SK-N-SH (cell line): ENCODE data around the gene RAB3IL1. TPM values are rescaled to one million over a fixed set of nuclear protein-coding genes. Genes with fewer than 3 reads are reported as not detected.
A peak's percentile ranks its signal among the peaks of the same experiment; 100 is the strongest.

ENCODE experiments used
- CTCF ChIA-PET: fragments of 300-600, 350-600 bp; formaldehyde crosslinking; extraction: SDS; loops from one replicate; lab custom pipeline; 2021; lab: Yijun Ruan, JAX
- POLR2A ChIA-PET: fragments of 350-600 bp; sonication (Branson Sonifier 250); formaldehyde crosslinking; extraction: SDS; loops from one replicate; lab custom pipeline; 2020; ENCODE audit warnings: antibody characterized with exemption, inconsistent platforms; lab: Yijun Ruan, JAX
- DNase-seq: peaks from one replicate; pipeline ENCODE4 v3.0.0; 2012
- H2AFZ ChIP-seq: fragments of 200-600 bp; sonication (generic); 2 replicates; pipeline ENCODE4 v1.8.1; 2016; ENCODE audit warnings: antibody characterized with exemption, mild to moderate bottlenecking, low read depth
- H3F3A ChIP-seq: fragments of 200-600 bp; sonication (generic); replicated peaks from 2 replicates; pipeline ENCODE3; 2016; ENCODE audit warnings: antibody characterized with exemption, mild to moderate bottlenecking; ENCODE audit not compliant: insufficient read depth
- H3K27ac ChIP-seq, 2 experiments: fragments of 200-500 bp in 1 of 2; fragments of 200-600 bp in 1 of 2; sonication (Bioruptor generic) in 1 of 2; sonication (generic), shearing (Covaris generic) in 1 of 2; 2 replicates each; pipeline versions ENCODE4 v1.5.1 to v1.6.1; 2014 to 2016; ENCODE audit warnings: low read depth in 2 of 2, inconsistent platforms in 1 of 2, low read length in 1 of 2, mild to moderate bottlenecking in 1 of 2, mixed read lengths in 1 of 2
- H3K27me3 ChIP-seq: fragments of 200-600 bp; sonication (generic), shearing (Covaris generic); 2 replicates; pipeline ENCODE4 v1.6.1; 2016; ENCODE audit warnings: mixed run types; ENCODE audit not compliant: insufficient read depth
- H3K36me3 ChIP-seq, 2 experiments: fragments of 200-500 bp in 1 of 2; fragments of 200-600 bp in 1 of 2; sonication (Bioruptor generic) in 1 of 2; sonication (generic) in 1 of 2; replicated peaks in 1 of 2; 2 replicates each; pipeline versions ENCODE3 to v1.5.1; 2014 to 2016; ENCODE audit warnings: low read length in 1 of 2, mild to moderate bottlenecking in 1 of 2; ENCODE audit not compliant: insufficient read depth in 2 of 2, control insufficient read depth in 1 of 2
- H3K4me1 ChIP-seq, 2 experiments: fragments of 200-500 bp in 1 of 2; fragments of 200-600 bp in 1 of 2; sonication (Bioruptor generic) in 1 of 2; sonication (generic), shearing (Covaris generic) in 1 of 2; 2 replicates each; pipeline versions ENCODE4 v1.5.1 to v1.6.1; 2014 to 2016; ENCODE audit warnings: low read depth in 1 of 2, low read length in 1 of 2, mixed run types in 1 of 2; ENCODE audit not compliant: insufficient read depth in 2 of 2, control insufficient read depth in 1 of 2
- H3K4me2 ChIP-seq: fragments of 200-600 bp; sonication (generic), shearing (Covaris generic); 2 replicates; pipeline ENCODE4 v1.6.1; 2017; ENCODE audit warnings: mixed run types
- H3K4me3 ChIP-seq, 2 experiments: fragments of 200-500 bp in 1 of 2; fragments of 200-600 bp in 1 of 2; sonication (Bioruptor generic) in 1 of 2; sonication (generic), shearing (Covaris generic) in 1 of 2; 2 replicates each; pipeline versions ENCODE4 v1.5.1 to v1.8.1; 2014 to 2016; ENCODE audit warnings: low read depth in 2 of 2, inconsistent platforms in 1 of 2, low read length in 1 of 2, mild to moderate bottlenecking in 1 of 2, mixed read lengths in 1 of 2, moderate library complexity in 1 of 2
- H3K79me2 ChIP-seq: fragments of 200-600 bp; sonication (generic); 2 replicates; pipeline ENCODE4 v1.8.1; 2017; ENCODE audit warnings: mild to moderate bottlenecking; ENCODE audit not compliant: insufficient read depth
- H3K9ac ChIP-seq: fragments of 200-600 bp; sonication (generic); 2 replicates; pipeline ENCODE4 v1.6.1; 2017; ENCODE audit warnings: mixed run types
- H3K9me2 ChIP-seq: fragments of 200-600 bp; sonication (generic); 2 replicates; pipeline ENCODE4 v1.6.1; 2017; ENCODE audit warnings: mixed run types
- H3K9me3 ChIP-seq: fragments of 200-600 bp; sonication (generic); 2 replicates; pipeline ENCODE4 v1.6.1; 2017; ENCODE audit warnings: mixed run types, mild to moderate bottlenecking, moderate library complexity
- H4K20me1 ChIP-seq: fragments of 200-600 bp; sonication (generic); 2 replicates; pipeline ENCODE4 v1.6.1; 2017; ENCODE audit warnings: mild to moderate bottlenecking, mixed run types; ENCODE audit not compliant: insufficient read depth
- EZH2phosphoT487 ChIP-seq: fragments of 200-600 bp; sonication (generic); IDR thresholded peaks from 2 replicates; pipeline ENCODE4 v1.6.1; 2017; ENCODE audit warnings: low read depth, mixed run types, mild to moderate bottlenecking, antibody characterized with exemption, moderate library complexity, borderline replicate concordance
- FOSL2 ChIP-seq: IDR thresholded peaks from 2 replicates; pipeline ENCODE4 v1.4.0; 2012; ENCODE audit warnings: low read depth, mild to moderate bottlenecking, moderate library complexity, borderline replicate concordance
- FOXJ3 ChIP-seq: sonication (generic); formaldehyde crosslinking; IDR thresholded peaks from 2 replicates; pipeline ENCODE4 v1.5.1; 2020; ENCODE audit warnings: mild to moderate bottlenecking, missing genetic modification reagents
- GATA2 ChIP-seq: sonication (generic); formaldehyde crosslinking; IDR thresholded peaks from 2 replicates; pipeline ENCODE4 v1.5.0; 2020; ENCODE audit warnings: mild to moderate bottlenecking, missing genetic modification reagents
- IRF3 ChIP-seq: fragments of 150-350 bp; IDR thresholded peaks from 2 replicates; pipeline ENCODE4 v1.6.1; 2016; ENCODE audit warnings: mild to moderate bottlenecking, low read depth, low read length
- MAX ChIP-seq: IDR thresholded peaks from 2 replicates; pipeline ENCODE4 v1.4.0; 2012; ENCODE audit warnings: low read depth
- NFIC ChIP-seq: IDR thresholded peaks from 2 replicates; pipeline ENCODE4 v1.4.0; 2012; ENCODE audit warnings: borderline replicate concordance
- NRF1 ChIP-seq: IDR thresholded peaks from 2 replicates; pipeline ENCODE4 v1.6.1; 2012; ENCODE audit warnings: low read depth, mild to moderate bottlenecking, low read length
- PBX3 ChIP-seq: IDR thresholded peaks from 2 replicates; pipeline ENCODE4; 2012
- POLR2AphosphoS5 ChIP-seq: IDR thresholded peaks from 2 replicates; pipeline ENCODE4 v1.6.1; 2012; ENCODE audit warnings: low read depth, low read length
- RAD21 ChIP-seq: IDR thresholded peaks from 2 replicates; pipeline ENCODE4 v1.6.1; 2012; ENCODE audit warnings: mild to moderate bottlenecking, low read length
- RCOR1 ChIP-seq: fragments of 150-350 bp; IDR thresholded peaks from 2 replicates; pipeline ENCODE4 v1.6.1; 2017; ENCODE audit warnings: antibody characterized with exemption, low read length
- REST ChIP-seq: IDR thresholded peaks from 2 replicates; pipeline ENCODE4 v1.6.1; 2012; ENCODE audit warnings: mild to moderate bottlenecking, low read depth, low read length, moderate library complexity
- RXRA ChIP-seq: IDR thresholded peaks from 2 replicates; pipeline ENCODE4 v1.4.0; 2012; ENCODE audit warnings: low read depth, mild to moderate bottlenecking, borderline replicate concordance
- SIN3A ChIP-seq: IDR thresholded peaks from 2 replicates; pipeline ENCODE4 v1.6.1; 2012; ENCODE audit warnings: low read depth, mild to moderate bottlenecking, low read length, moderate library complexity, borderline replicate concordance
- SMC3 ChIP-seq: IDR thresholded peaks from 2 replicates; pipeline ENCODE4 v1.6.1; 2012; ENCODE audit warnings: low read depth, low read length, improper control_type of control experiment
- TAF1 ChIP-seq: IDR thresholded peaks from 2 replicates; pipeline ENCODE4 v1.6.1; 2012; ENCODE audit warnings: low read depth, mild to moderate bottlenecking, low read length, moderate library complexity, borderline replicate concordance
- TEAD4 ChIP-seq: IDR thresholded peaks from 2 replicates; pipeline ENCODE4 v1.4.0; 2012; ENCODE audit warnings: mild to moderate bottlenecking, borderline replicate concordance; ENCODE audit not compliant: insufficient read depth
- USF2 ChIP-seq: fragments of 150-350 bp; IDR thresholded peaks from 2 replicates; pipeline ENCODE4 v1.6.1; 2017; ENCODE audit warnings: antibody characterized with exemption, low read length, low read depth, borderline replicate concordance
- ZBTB33 ChIP-seq: IDR thresholded peaks from 2 replicates; pipeline ENCODE4 v1.4.0; 2012; ENCODE audit warnings: low read depth, borderline replicate concordance
- WGBS: methylation state at CpG from one replicate; pipeline ENCODE4 v1.1.6; 2017; ENCODE audit warnings: low lambda C conversion rate; 5-methylcytosine and 5-hydroxymethylcytosine counted together
- polyA plus RNA-seq, 3 experiments: library from polyadenylated mRNA; depleted of rRNA; stranded (reverse); fragments of >200 nt; gene quantifications; 2 replicates each; pipeline ENCODE4 v1.2.3, GENCODE V29; 2012

RAB3IL1 gene
- polyA plus RNA-seq, 1 of the 3 experiments (the other 2 are of a cell fraction) = 10.2 TPM

- peak; percentile 10 for DNase-seq
- ChIA-PET POLR2A (no interaction called here), CTCF (interaction anchor here (0.6 to 8.9 kb wide), 7 partner anchors 15 to 171 kb away, joined by 3 to 106 read pairs (median 4); no protein-coding TSS in a partner anchor)
- Histone ChIP-seq H2AFZ (no peak overlapping the region), H3K4me3 (no peak overlapping the region), H3K27ac (no peak overlapping the region), H3K9ac (no peak overlapping the region), H3K4me2 (peak overlapping the region; percentile 88; the same call in 1 of the 2 replicates), H3K4me1 (peaks cover 13 to 39% of the 10 kb centered on the region in 2 experiments), H3K36me3 (no peaks in the 10 kb centered on the region), H3K79me2 (no peaks in the 10 kb centered on the region), H4K20me1 (no peaks in the 10 kb centered on the region), H3F3A (no peaks in the 10 kb centered on the region), H3K9me3 (no peaks in the 10 kb centered on the region), H3K27me3 (no peaks in the 10 kb centered on the region), H3K9me2 (no peaks in the 10 kb centered on the region)
- 89% methylated on average over 14 of the region's 14 CpGs for WGBS
- no peak for TF ChIP-seq USF2
- no peak for TF ChIP-seq ZBTB33
- TF ChIP-seq SIN3A = no peak
- TF ChIP-seq TAF1 = no peak
- TF ChIP-seq NRF1 = no peak
- no peak for TF ChIP-seq RAD21
- no peak for TF ChIP-seq GATA2
- no peak for TF ChIP-seq RCOR1
- no peak for TF ChIP-seq SMC3
- no peak for TF ChIP-seq NFIC
- no peak for TF ChIP-seq RXRA
- TF ChIP-seq PBX3 = no peak
- no peak for TF ChIP-seq IRF3
- no peak for TF ChIP-seq REST
- no peak for TF ChIP-seq FOSL2
- TF ChIP-seq TEAD4 = no peak
- no peak for TF ChIP-seq POLR2AphosphoS5
- no peak for TF ChIP-seq MAX
- TF ChIP-seq EZH2phosphoT487 = no peak
- TF ChIP-seq FOXJ3 = no peak
These were observed 1.0 kb upstream of the RAB3IL1 start for GRCh38 chr11:61918251-61918937.
